HEK293 (cell line): ENCODE results near the gene DNASE2.

Source experiments
- CTCF ChIA-PET: fragments of 350-600 bp; formaldehyde crosslinking; extraction: SDS; loops from one replicate; lab custom pipeline; 2021; ENCODE audit warnings: antibody characterized with exemption; lab: Yijun Ruan, JAX
- POLR2A ChIA-PET: fragments of 300-600 bp; formaldehyde crosslinking; extraction: SDS; loops from one replicate; lab custom pipeline; 2020; ENCODE audit warnings: antibody characterized with exemption, inconsistent platforms; lab: Yijun Ruan, JAX
- H3K27ac ChIP-seq: fragments of 200-500 bp; sonication (Bioruptor generic); 2 replicates; pipeline ENCODE4 v1.5.1; 2014; ENCODE audit warnings: low read depth, low read length, control low read depth, inconsistent platforms; ENCODE audit errors: extremely low read depth
- H3K36me3 ChIP-seq, 2 experiments: fragments of 200-500 bp in 1 of 2; sonication (Bioruptor generic) in 1 of 2; 1 replicate in 1 of 2; 2 replicates in 1 of 2; pipeline ENCODE4 v1.5.1; 2014 to 2017; ENCODE audit warnings: inconsistent platforms in 2 of 2, low read length in 2 of 2; ENCODE audit not compliant: control insufficient read depth in 2 of 2, insufficient read depth in 1 of 2
- H3K4me1 ChIP-seq: fragments of 200-500 bp; sonication (Bioruptor generic); 2 replicates; pipeline ENCODE4 v1.5.1; 2014; ENCODE audit warnings: mild to moderate bottlenecking, low read length, inconsistent platforms; ENCODE audit not compliant: control insufficient read depth, insufficient read depth
- H3K4me3 ChIP-seq: 2 replicates; pipeline ENCODE4 v1.5.1; 2011; ENCODE audit warnings: low read depth, mild to moderate bottlenecking, control low read depth, low read length, moderate library complexity
- H3K9me3 ChIP-seq: fragments of 200-500 bp; sonication (Bioruptor generic); 2 replicates; pipeline ENCODE4 v1.5.1; 2014; ENCODE audit warnings: low read depth, low read length, inconsistent platforms; ENCODE audit not compliant: control insufficient read depth, insufficient read depth
- ATF2 ChIP-seq: fragments of 450-650 bp; formaldehyde crosslinking; IDR thresholded peaks from 2 replicates; pipeline ENCODE4 v1.5.1; 2016; ENCODE audit warnings: missing biosample characterization, missing genetic modification characterization, low read depth
- FEZF1 ChIP-seq: fragments of 450-650 bp; formaldehyde crosslinking; IDR thresholded peaks from 2 replicates; pipeline ENCODE4 v1.5.1; 2016; ENCODE audit warnings: missing biosample characterization, missing genetic modification characterization
- IKZF3 ChIP-seq: fragments of 450-650 bp; IDR thresholded peaks from 2 replicates; pipeline ENCODE4 v1.5.0; 2018; ENCODE audit warnings: missing biosample characterization, mild to moderate bottlenecking, missing genetic modification characterization, moderate library complexity
- KLF9 ChIP-seq: fragments of 450-650 bp; formaldehyde crosslinking; IDR thresholded peaks from 2 replicates; pipeline ENCODE4 v1.5.1; 2016; ENCODE audit warnings: missing biosample characterization, missing genetic modification characterization, low read depth
- MEIS1 ChIP-seq: sonication (generic); formaldehyde crosslinking; IDR thresholded peaks from 2 replicates; pipeline ENCODE4 v1.8.1; 2022; ENCODE audit warnings: missing genetic modification reagents, mild to moderate bottlenecking, borderline replicate concordance
- REST ChIP-seq: fragments of 450-650 bp; formaldehyde crosslinking; IDR thresholded peaks from 2 replicates; pipeline ENCODE4 v1.5.1; 2016; ENCODE audit warnings: missing biosample characterization, missing genetic modification characterization
- SP2 ChIP-seq: fragments of 450-650 bp; formaldehyde crosslinking; IDR thresholded peaks from 2 replicates; pipeline ENCODE4 v1.5.1; 2016; ENCODE audit warnings: missing biosample characterization, missing genetic modification characterization
- TCF7L2 ChIP-seq: IDR thresholded peaks from 2 replicates; pipeline ENCODE4 v1.6.1; 2011; ENCODE audit warnings: low read depth, mild to moderate bottlenecking, inconsistent platforms, low read length, moderate library complexity, borderline replicate concordance
- ZBTB1 ChIP-seq: fragments of 450-650 bp; formaldehyde crosslinking; IDR thresholded peaks from 2 replicates; pipeline ENCODE4 v1.5.1; 2016; ENCODE audit warnings: missing biosample characterization, missing genetic modification characterization
- ZBTB7A ChIP-seq: fragments of 450-650 bp; formaldehyde crosslinking; IDR thresholded peaks from 2 replicates; pipeline ENCODE4 v1.5.1; 2016; ENCODE audit warnings: low read depth, missing biosample characterization, missing genetic modification characterization
- ZFHX2 ChIP-seq: fragments of 450-650 bp; formaldehyde crosslinking; conservative IDR thresholded peaks from 2 replicates; pipeline ENCODE4 v1.5.1; 2016; ENCODE audit warnings: missing biosample characterization, missing genetic modification characterization
- ZFP41 ChIP-seq: fragments of 450-650 bp; formaldehyde crosslinking; IDR thresholded peaks from 2 replicates; pipeline ENCODE4 v1.5.1; 2016; ENCODE audit warnings: missing biosample characterization, missing genetic modification characterization, borderline replicate concordance
- ZNF114 ChIP-seq: fragments of 450-650 bp; formaldehyde crosslinking; IDR thresholded peaks from 2 replicates; pipeline ENCODE4 v1.5.0; 2017; ENCODE audit warnings: missing biosample characterization, missing genetic modification characterization
- ZNF140 ChIP-seq: fragments of 450-650 bp; formaldehyde crosslinking; IDR thresholded peaks from 2 replicates; pipeline ENCODE4 v1.5.1; 2016; ENCODE audit warnings: missing biosample characterization, missing genetic modification characterization
- ZNF16 ChIP-seq: fragments of 450-650 bp; formaldehyde crosslinking; IDR thresholded peaks from 2 replicates; pipeline ENCODE4 v1.5.1; 2016; ENCODE audit warnings: low read depth, missing biosample characterization, missing genetic modification characterization
- ZNF174 ChIP-seq: fragments of 450-650 bp; formaldehyde crosslinking; IDR thresholded peaks from 2 replicates; pipeline ENCODE4 v1.5.0; 2017; ENCODE audit warnings: missing biosample characterization, mild to moderate bottlenecking, missing genetic modification characterization
- ZNF394 ChIP-seq: fragments of 450-650 bp; formaldehyde crosslinking; IDR thresholded peaks from 2 replicates; pipeline ENCODE4 v1.5.1; 2016; ENCODE audit warnings: missing biosample characterization, missing genetic modification characterization, mild to moderate bottlenecking, moderate library complexity, borderline replicate concordance
- ZNF510 ChIP-seq: fragments of 450-650 bp; formaldehyde crosslinking; IDR thresholded peaks from 2 replicates; pipeline ENCODE4 v1.5.1; 2018; ENCODE audit warnings: mild to moderate bottlenecking, missing genetic modification characterization, missing biosample characterization; ENCODE audit not compliant: insufficient replicate concordance
- ZNF571 ChIP-seq: fragments of 450-650 bp; formaldehyde crosslinking; IDR thresholded peaks from 2 replicates; pipeline ENCODE4 v1.5.0; 2017; ENCODE audit warnings: missing biosample characterization, missing genetic modification characterization
- ZNF621 ChIP-seq: fragments of 450-650 bp; formaldehyde crosslinking; IDR thresholded peaks from 2 replicates; pipeline ENCODE4 v1.5.1; 2017; ENCODE audit warnings: missing biosample characterization, missing genetic modification characterization
- ZNF785 ChIP-seq: fragments of 450-650 bp; formaldehyde crosslinking; IDR thresholded peaks from 2 replicates; pipeline ENCODE4 v1.5.1; 2016; ENCODE audit warnings: missing biosample characterization, missing genetic modification characterization
- ZSCAN5A ChIP-seq: fragments of 450-650 bp; formaldehyde crosslinking; IDR thresholded peaks from 2 replicates; pipeline ENCODE4 v1.5.1; 2016; ENCODE audit warnings: missing biosample characterization, missing genetic modification characterization

The DNASE2 gene

GRCh38 chr19:12907166-12907565 is 25.9 kb upstream of the DNASE2 start:
- H3K36me3 ChIP-seq: no peaks in the 10 kb centered on the region
- H3K27ac ChIP-seq: no peak overlapping the region
- ChIA-PET POLR2A (interaction anchor here (0.6 to 2.5 kb wide), 4 partner anchors 12 to 27 kb away, joined by 4 to 9 read pairs (median 5); partner anchors contain the start of genes DNASE2, FARSA and SYCE2), CTCF (interaction anchor here (0.6 kb wide), 1 partner anchor 478 kb away, joined by 4 read pairs; no protein-coding TSS in a partner anchor)
- H3K9me3 ChIP-seq: no peaks in the 10 kb centered on the region
- TF ChIP-seq ZNF394: no peak
- TF ChIP-seq ZNF510 (tag by site-specific recombination): no peak
- no peak for TF ChIP-seq IKZF3 (tag by site-specific recombination)
- TF ChIP-seq ZNF621 (tag by site-specific recombination): no peak
- no peak for TF ChIP-seq REST (tag by site-specific recombination)
- TF ChIP-seq ZNF571 (tag by site-specific recombination): no peak
- no peak for TF ChIP-seq FEZF1 (tag by site-specific recombination)
- TF ChIP-seq ATF2 (tag by site-specific recombination): no peak
- TF ChIP-seq ZNF114: no peak
- no peak overlapping the region for H3K4me3 ChIP-seq
- no peaks in the 10 kb centered on the region; the same call in 1 of the 2 replicates for H3K4me1 ChIP-seq

- no peak for TF ChIP-seq SP2 (tag by site-specific recombination)
- no peak for TF ChIP-seq MEIS1 (CRISPR knock-in tag)
- POLR2A ChIA-PET: interaction anchor here (1.4 to 4.6 kb wide), 3 partner anchors 9 to 33 kb away, joined by 7 to 25 read pairs (median 10); partner anchors contain the start of genes FARSA and GCDH
- Histone ChIP-seq H3K4me1 (no peaks in the 10 kb centered on the region), H3K36me3 (peaks cover 0 to 35% of the 10 kb centered on the region in 2 experiments; a peak in 2 of 3 replicates), H3K4me3 (no peak overlapping the region), H3K9me3 (no peaks in the 10 kb centered on the region), H3K27ac (no peak overlapping the region)
- CTCF ChIA-PET: interaction anchor here (1.0 to 1.9 kb wide), 2 partner anchors 52 to 61 kb away, joined by 4 to 7 read pairs; no protein-coding TSS in a partner anchor
These were observed 18.8 kb upstream of the DNASE2 start for GRCh38 chr19:12899891-12900518.

GRCh38 chr19:12896460-12896859 is 15.2 kb upstream of the DNASE2 start:
- H3K36me3 ChIP-seq: peaks cover 0 to 52% of the 10 kb centered on the region in 2 experiments; a peak in 2 of 3 replicates
- no peaks in the 10 kb centered on the region for H3K9me3 ChIP-seq
- ChIA-PET POLR2A (no interaction called here), CTCF (interaction anchor here (0.6 to 2.5 kb wide), 2 partner anchors 11 to 36 kb away, joined by 3 to 7 read pairs; no protein-coding TSS in a partner anchor)
- no peak overlapping the region for H3K4me3 ChIP-seq
- H3K27ac ChIP-seq: no peak overlapping the region
- H3K4me1 ChIP-seq: no peaks in the 10 kb centered on the region
- TF ChIP-seq ZNF16 (tag by site-specific recombination): no peak
- no peak for TF ChIP-seq ZFP41 (tag by site-specific recombination)
- no peak for TF ChIP-seq ZNF174 (tag by site-specific recombination)
- no peak for TF ChIP-seq ZSCAN5A (tag by site-specific recombination)
- TF ChIP-seq ATF2 (tag by site-specific recombination): no peak
- TF ChIP-seq TCF7L2: no peak
- TF ChIP-seq ZFHX2: no peak
- TF ChIP-seq ZBTB1 (tag by site-specific recombination): no peak
- no peak for TF ChIP-seq KLF9 (tag by site-specific recombination)
- TF ChIP-seq ZNF785 (tag by site-specific recombination): no peak
- TF ChIP-seq ZNF140 (tag by site-specific recombination): no peak
- TF ChIP-seq ZBTB7A (tag by site-specific recombination): no peak
